ENCODE results near the gene ST14.

ST14 gene

GRCh38 chr11:130131961-130132850 lies 27.4 kb upstream of the ST14 start:
- TF ChIP-seq CTCF (IDR thresholded peaks at IDR 0.05; ENCODE audit: control extremely low read depth, extremely low read depth, low read depth, missing control alignments) = peak; percentile 90
- CTCF ChIA-PET = interaction anchor here (0.6 to 12.7 kb wide), 52 partner anchors 9 to 782 kb away, joined by 3 to 264 read pairs (median 5); partner anchors contain the start of gene PRDM10
- DNase-seq (ENCODE audit: extremely low spot score) = peak; percentile 77
- POLR2A ChIA-PET = interaction anchor here (0.7 kb wide), 1 partner anchor 109 kb away, joined by 4 read pairs; no protein-coding TSS in a partner anchor

GRCh38 chr11:130133716-130134115 lies 25.9 kb upstream of the ST14 start:
- POLR2A ChIA-PET = no interaction called here
- no peak for TF ChIP-seq CTCF (IDR thresholded peaks at IDR 0.05; ENCODE audit: control extremely low read depth, extremely low read depth, low read depth, missing control alignments)
- no peak for DNase-seq (ENCODE audit: extremely low spot score)
- CTCF ChIA-PET = interaction anchor here (1.0 to 12.7 kb wide), 6 partner anchors 10 to 209 kb away, joined by 3 to 264 read pairs (median 8); no protein-coding TSS in a partner anchor

GRCh38 chr11:130136107-130136506 lies 23.5 kb upstream of the ST14 start:
- POLR2A ChIA-PET = no interaction called here
- no peak for DNase-seq (ENCODE audit: extremely low spot score)
- CTCF ChIA-PET = interaction anchor here (0.7 to 1.9 kb wide), 8 partner anchors 9 to 215 kb away, joined by 3 to 6 read pairs (median 3); no protein-coding TSS in a partner anchor
- no peak for TF ChIP-seq CTCF (IDR thresholded peaks at IDR 0.05; ENCODE audit: control extremely low read depth, extremely low read depth, low read depth, missing control alignments)

- DNase-seq (ENCODE audit: extremely low spot score) = no peak
- TF ChIP-seq CTCF (IDR thresholded peaks at IDR 0.05; ENCODE audit: control extremely low read depth, extremely low read depth, low read depth, missing control alignments) = no peak
- ChIA-PET POLR2A (no interaction called here), CTCF (no interaction called here)
Observed at GRCh38 chr11:130137999-130138398, 21.6 kb upstream of the ST14 start.

- no peak for DNase-seq (ENCODE audit: extremely low spot score)
- ChIA-PET POLR2A (no interaction called here), CTCF (interaction anchor here (1.4 kb wide), 1 partner anchor 216 kb away, joined by 4 read pairs; no protein-coding TSS in a partner anchor)
- TF ChIP-seq CTCF (IDR thresholded peaks at IDR 0.05; ENCODE audit: control extremely low read depth, extremely low read depth, low read depth, missing control alignments) = no peak
Observed at GRCh38 chr11:130139401-130139800, 20.2 kb upstream of the ST14 start.

GRCh38 chr11:130141561-130142341 lies 17.8 kb upstream of the ST14 start:
- TF ChIP-seq CTCF (IDR thresholded peaks at IDR 0.05; ENCODE audit: control extremely low read depth, extremely low read depth, low read depth, missing control alignments) = no peak
- ChIA-PET POLR2A (no interaction called here), CTCF (interaction anchor here (3.2 kb wide), 1 partner anchor 10 kb away, joined by 20 read pairs; no protein-coding TSS in a partner anchor)
- no peak for DNase-seq (ENCODE audit: extremely low spot score)
